Neural progenitor cell (in vitro differentiated cells): ENCODE results near the gene CYLD. TPM values are rescaled to one million over a fixed set of nuclear protein-coding genes. Genes with fewer than 3 reads are reported as not detected.
A peak's percentile ranks its signal among the peaks of the same experiment; 100 is the strongest.

Experiments used
- DNase-seq: peaks from one replicate; pipeline ENCODE4 v3.0.0-alpha.2; 2016; ENCODE audit warnings: low spot score
- H2AFZ ChIP-seq: fragments of 200-600 bp; sonication (generic); replicated peaks from 2 replicates; pipeline ENCODE4 v1.6.1; 2016; ENCODE audit warnings: antibody characterized with exemption
- H3F3A ChIP-seq: fragments of 200-600 bp; sonication (generic); 2 replicates; pipeline ENCODE4 v1.6.1; 2016; ENCODE audit warnings: antibody characterized with exemption, low read depth
- H3K27ac ChIP-seq: fragments of 200-600 bp; sonication (generic); 2 replicates; pipeline ENCODE4 v1.5.1; 2016; ENCODE audit warnings: mild to moderate bottlenecking
- H3K27me3 ChIP-seq: fragments of 200-600 bp; sonication (generic); 2 replicates; pipeline ENCODE4 v1.6.1; 2016; ENCODE audit warnings: mild to moderate bottlenecking, moderate library complexity
- H3K36me3 ChIP-seq: fragments of 200-600 bp; sonication (generic); 2 replicates; pipeline ENCODE4 v1.5.1; 2016
- H3K4me1 ChIP-seq: fragments of 200-600 bp; sonication (generic); 2 replicates; pipeline ENCODE4 v1.6.1; 2016; ENCODE audit warnings: mixed run types
- H3K4me2 ChIP-seq: fragments of 200-600 bp; sonication (generic); 2 replicates; pipeline ENCODE4 v1.6.1; 2016
- H3K4me3 ChIP-seq: fragments of 200-600 bp; sonication (generic); 2 replicates; pipeline ENCODE4 v1.5.1; 2016
- H3K79me2 ChIP-seq: fragments of 200-600 bp; sonication (generic); 2 replicates; pipeline ENCODE4 v1.6.1; 2016; ENCODE audit warnings: low read depth
- H3K9ac ChIP-seq: fragments of 200-600 bp; sonication (generic); 2 replicates; pipeline ENCODE4 v1.6.1; 2016
- H3K9me3 ChIP-seq: fragments of 200-600 bp; sonication (generic); 2 replicates; pipeline ENCODE4 v1.5.1; 2016; ENCODE audit warnings: low read depth
- H4K20me1 ChIP-seq: fragments of 200-600 bp; sonication (generic); 2 replicates; pipeline ENCODE4 v1.6.1; 2016; ENCODE audit warnings: low read depth
- H3K27ac Mint-ChIP-seq: 3 replicates; pipeline ENCODE4 v1.8.0; 2021; ENCODE audit warnings: mixed read lengths
- H3K27me3 Mint-ChIP-seq: 2 replicates; pipeline ENCODE4 v1.8.0; 2022; ENCODE audit warnings: low read depth, mild to moderate bottlenecking, inconsistent platforms, moderate library complexity, mixed read lengths; ENCODE audit not compliant: insufficient read depth
- H3K36me3 Mint-ChIP-seq: 3 replicates; pipeline ENCODE4 v1.8.0; 2021; ENCODE audit warnings: mixed read lengths
- H3K4me1 Mint-ChIP-seq: 3 replicates; pipeline ENCODE4 v1.8.0; 2021; ENCODE audit warnings: mixed read lengths
- H3K4me3 Mint-ChIP-seq: 3 replicates; pipeline ENCODE4 v1.8.0; 2021; ENCODE audit warnings: mild to moderate bottlenecking, moderate library complexity, mixed read lengths
- H3K9me3 Mint-ChIP-seq: 3 replicates; pipeline ENCODE4 v1.8.0; 2020; ENCODE audit warnings: mixed read lengths
- EZH2 ChIP-seq: fragments of 200-600 bp; sonication (generic); IDR thresholded peaks from 2 replicates; pipeline ENCODE4 v1.6.1; 2017; ENCODE audit warnings: antibody characterized with exemption, mild to moderate bottlenecking, moderate library complexity
- EZH2phosphoT487 ChIP-seq: fragments of 200-600 bp; sonication (generic); IDR thresholded peaks from 2 replicates; pipeline ENCODE4 v1.6.1; 2017; ENCODE audit warnings: antibody characterized with exemption
- total RNA-seq: library from RNA; depleted of rRNA; stranded (reverse); fragments of >200 nt; gene quantifications from 2 replicates; pipeline ENCODE4 v1.2.3, GENCODE V29; 2015; ENCODE audit warnings: low replicate concordance
- TF ChIP-seq, protein P1 (sequence below): fragments of 200-600 bp; sonication (generic); IDR thresholded peaks from 2 replicates; pipeline ENCODE4 v1.5.1; 2017; ENCODE audit warnings: antibody characterized with exemption, mild to moderate bottlenecking

CYLD gene
- total RNA-seq, 1 donor from 2014 or later = 22.0 TPM

DNA sequence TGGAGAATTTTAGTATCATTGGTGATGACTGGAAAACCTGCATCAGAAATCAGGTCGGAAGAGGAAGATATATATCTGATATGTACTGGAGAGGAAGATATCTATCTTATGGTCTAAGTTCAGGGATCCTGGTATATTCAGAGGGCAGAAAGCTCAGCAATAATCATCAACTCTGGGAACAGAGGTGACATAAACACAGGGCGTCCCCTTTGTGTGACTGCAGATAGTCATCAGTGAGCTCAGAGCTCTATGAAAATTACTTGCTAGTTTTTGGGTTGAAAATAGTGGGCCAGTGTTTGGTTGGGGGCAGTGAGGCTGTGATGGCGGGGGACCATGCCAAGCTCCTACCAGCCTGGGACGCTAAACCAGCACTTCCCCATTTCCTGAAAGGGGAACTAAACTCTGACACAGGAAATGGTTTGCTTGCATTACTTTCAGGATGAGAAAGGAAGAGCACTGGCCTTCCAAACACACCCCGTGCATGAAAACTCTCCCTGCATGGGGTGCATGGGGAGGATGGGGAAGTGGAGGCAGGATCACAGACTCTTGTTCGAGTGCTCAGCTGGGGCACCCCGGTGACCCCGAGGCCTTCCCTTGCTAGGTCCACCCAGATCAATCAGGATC, 32.7 kb upstream of the CYLD start:
- Mint-ChIP-seq H3K27me3 (peaks cover 5% of the 10 kb centered on the region), H3K9me3 (peaks cover 14% of the 10 kb centered on the region), H3K4me1 (peaks cover 6% of the 10 kb centered on the region), H3K36me3 (peaks cover 2% of the 10 kb centered on the region), H3K4me3 (no peak overlapping the region), H3K27ac (no peak overlapping the region)
- H3K9me3 ChIP-seq = no peaks in the 10 kb centered on the region
- no peak overlapping the region for H3K4me3 ChIP-seq
- no peak overlapping the region for H2AFZ ChIP-seq
- no peaks in the 10 kb centered on the region for H3F3A ChIP-seq
- H3K4me2 ChIP-seq = no peak overlapping the region
- H4K20me1 ChIP-seq = no peaks in the 10 kb centered on the region
- no peaks in the 10 kb centered on the region for H3K27me3 ChIP-seq
- no peak overlapping the region for H3K9ac ChIP-seq
- DNase-seq = no peak
- H3K27ac ChIP-seq = no peak overlapping the region
- no peaks in the 10 kb centered on the region for H3K36me3 ChIP-seq
- TF ChIP-seq, protein P1, sequence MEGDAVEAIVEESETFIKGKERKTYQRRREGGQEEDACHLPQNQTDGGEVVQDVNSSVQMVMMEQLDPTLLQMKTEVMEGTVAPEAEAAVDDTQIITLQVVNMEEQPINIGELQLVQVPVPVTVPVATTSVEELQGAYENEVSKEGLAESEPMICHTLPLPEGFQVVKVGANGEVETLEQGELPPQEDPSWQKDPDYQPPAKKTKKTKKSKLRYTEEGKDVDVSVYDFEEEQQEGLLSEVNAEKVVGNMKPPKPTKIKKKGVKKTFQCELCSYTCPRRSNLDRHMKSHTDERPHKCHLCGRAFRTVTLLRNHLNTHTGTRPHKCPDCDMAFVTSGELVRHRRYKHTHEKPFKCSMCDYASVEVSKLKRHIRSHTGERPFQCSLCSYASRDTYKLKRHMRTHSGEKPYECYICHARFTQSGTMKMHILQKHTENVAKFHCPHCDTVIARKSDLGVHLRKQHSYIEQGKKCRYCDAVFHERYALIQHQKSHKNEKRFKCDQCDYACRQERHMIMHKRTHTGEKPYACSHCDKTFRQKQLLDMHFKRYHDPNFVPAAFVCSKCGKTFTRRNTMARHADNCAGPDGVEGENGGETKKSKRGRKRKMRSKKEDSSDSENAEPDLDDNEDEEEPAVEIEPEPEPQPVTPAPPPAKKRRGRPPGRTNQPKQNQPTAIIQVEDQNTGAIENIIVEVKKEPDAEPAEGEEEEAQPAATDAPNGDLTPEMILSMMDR = no peak
- no peak for TF ChIP-seq EZH2phosphoT487
- TF ChIP-seq EZH2 = no peak
- H3K79me2 ChIP-seq = no peaks in the 10 kb centered on the region
- no peaks in the 10 kb centered on the region for H3K4me1 ChIP-seq

DNA sequence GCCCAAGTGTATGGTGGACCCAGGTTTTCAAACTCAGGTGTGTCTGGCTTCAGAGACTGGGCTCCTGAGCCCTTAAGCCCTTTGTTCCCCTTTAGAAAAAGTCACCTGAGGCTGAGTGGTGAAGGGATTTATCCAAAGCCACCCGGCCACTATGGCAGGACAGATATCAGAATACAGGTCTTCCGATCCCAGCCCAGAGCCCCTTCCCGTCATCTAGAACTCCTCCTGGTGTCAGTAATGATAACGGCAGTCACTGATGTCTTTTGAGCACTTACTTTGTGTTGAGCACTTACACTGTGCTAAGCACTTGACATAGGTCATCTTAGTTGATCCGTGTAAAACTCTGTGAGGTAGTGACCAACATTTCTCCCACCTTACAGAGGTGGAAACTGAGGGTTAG, 31.9 kb upstream of the CYLD start:
- Histone ChIP-seq H3K79me2 (no peaks in the 10 kb centered on the region), H3K4me3 (no peak overlapping the region), H3K9me3 (no peaks in the 10 kb centered on the region), H3K27ac (no peak overlapping the region), H4K20me1 (no peaks in the 10 kb centered on the region), H2AFZ (no peak overlapping the region), H3K27me3 (no peaks in the 10 kb centered on the region), H3F3A (no peaks in the 10 kb centered on the region), H3K36me3 (no peaks in the 10 kb centered on the region), H3K4me2 (no peak overlapping the region), H3K9ac (no peak overlapping the region), H3K4me1 (no peaks in the 10 kb centered on the region)
- Mint-ChIP-seq H3K4me3 (no peak overlapping the region), H3K9me3 (peaks cover 6% of the 10 kb centered on the region), H3K4me1 (peaks cover 12% of the 10 kb centered on the region), H3K36me3 (peaks cover under 1% of the 10 kb centered on the region), H3K27ac (no peak overlapping the region), H3K27me3 (peaks cover 5% of the 10 kb centered on the region)
- TF ChIP-seq, protein P1 = peak; percentile 5
- TF ChIP-seq EZH2 = no peak
- no peak for DNase-seq

DNA sequence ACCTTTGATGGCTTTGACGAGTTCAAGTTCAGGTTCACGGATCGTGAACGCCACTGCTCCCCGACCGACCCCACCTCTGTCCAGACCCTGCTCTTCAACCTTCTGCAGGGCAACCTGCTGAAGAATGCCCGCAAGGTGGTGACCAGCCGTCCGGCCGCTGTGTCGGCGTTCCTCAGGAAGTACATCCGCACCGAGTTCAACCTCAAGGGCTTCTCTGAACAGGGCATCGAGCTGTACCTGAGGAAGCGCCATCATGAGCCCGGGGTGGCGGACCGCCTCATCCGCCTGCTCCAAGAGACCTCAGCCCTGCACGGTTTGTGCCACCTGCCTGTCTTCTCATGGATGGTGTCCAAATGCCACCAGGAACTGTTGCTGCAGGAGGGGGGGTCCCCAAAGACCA, 30.8 kb upstream of the CYLD start:
- Mint-ChIP-seq H3K27me3 (peaks cover 5% of the 10 kb centered on the region), H3K36me3 (no peaks in the 10 kb centered on the region), H3K9me3 (peaks cover 3% of the 10 kb centered on the region), H3K4me1 (peaks cover 14% of the 10 kb centered on the region), H3K27ac (no peak overlapping the region), H3K4me3 (no peak overlapping the region)
- Histone ChIP-seq H2AFZ (no peak overlapping the region), H3K4me1 (no peaks in the 10 kb centered on the region), H3K36me3 (no peaks in the 10 kb centered on the region), H3K9ac (no peak overlapping the region), H3F3A (no peaks in the 10 kb centered on the region), H3K4me2 (no peak overlapping the region), H3K27me3 (no peaks in the 10 kb centered on the region), H3K27ac (no peak overlapping the region), H3K4me3 (no peak overlapping the region), H4K20me1 (no peaks in the 10 kb centered on the region), H3K9me3 (no peaks in the 10 kb centered on the region), H3K79me2 (no peaks in the 10 kb centered on the region)
- DNase-seq = no peak
- TF ChIP-seq EZH2 = no peak
- no peak for TF ChIP-seq EZH2phosphoT487
- TF ChIP-seq, protein P1 = no peak
